GM23338 (cell line): ENCODE measurements around the gene ZNF594.
"Not testable (repeated sequence)": the region's sequence is repeated elsewhere in the genome, so short reads cannot be mapped to it uniquely, and the experiment has no call there.

ENCODE experiments used
- CREB1 ChIP-seq: fragments of 250-450 bp; sonication (Bioruptor Pico); IDR thresholded peaks from 2 replicates; pipeline ENCODE4 v1.5.0; 2020; ENCODE audit warnings: low read depth, mild to moderate bottlenecking, moderate library complexity
- TF ChIP-seq, protein P1 (sequence below), 2 experiments: fragments of 200-600 bp in 1 of 2; sonication (generic) in 1 of 2; conservative IDR thresholded peaks; 2 replicates each; pipeline versions ENCODE4 v1.5.1 to v1.6.1; 2016 to 2017; ENCODE audit warnings: antibody characterized with exemption in 2 of 2, low read depth in 2 of 2, mild to moderate bottlenecking in 2 of 2, moderate library complexity in 1 of 2

DNA sequence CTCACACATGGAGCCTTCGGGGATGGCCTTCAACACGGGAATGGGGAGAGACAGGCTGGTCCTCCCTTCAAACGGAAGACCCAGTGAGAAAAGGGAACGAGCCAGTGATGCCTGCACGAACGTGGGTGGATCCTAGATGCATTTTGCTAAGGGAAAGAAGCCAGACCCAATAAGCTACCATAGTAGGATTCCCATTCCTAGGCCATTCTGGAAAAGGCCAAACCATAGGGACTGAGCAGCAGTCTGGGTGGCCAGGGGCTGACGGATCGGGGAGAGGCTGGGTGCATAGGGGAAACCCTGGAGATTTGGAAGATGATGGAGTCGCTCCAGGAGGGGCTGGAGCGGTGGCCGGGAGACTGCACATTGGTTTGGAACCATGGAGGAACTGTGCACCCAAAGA lies 57.1 kb downstream of the ZNF594 start:
- TF ChIP-seq, protein P1, sequence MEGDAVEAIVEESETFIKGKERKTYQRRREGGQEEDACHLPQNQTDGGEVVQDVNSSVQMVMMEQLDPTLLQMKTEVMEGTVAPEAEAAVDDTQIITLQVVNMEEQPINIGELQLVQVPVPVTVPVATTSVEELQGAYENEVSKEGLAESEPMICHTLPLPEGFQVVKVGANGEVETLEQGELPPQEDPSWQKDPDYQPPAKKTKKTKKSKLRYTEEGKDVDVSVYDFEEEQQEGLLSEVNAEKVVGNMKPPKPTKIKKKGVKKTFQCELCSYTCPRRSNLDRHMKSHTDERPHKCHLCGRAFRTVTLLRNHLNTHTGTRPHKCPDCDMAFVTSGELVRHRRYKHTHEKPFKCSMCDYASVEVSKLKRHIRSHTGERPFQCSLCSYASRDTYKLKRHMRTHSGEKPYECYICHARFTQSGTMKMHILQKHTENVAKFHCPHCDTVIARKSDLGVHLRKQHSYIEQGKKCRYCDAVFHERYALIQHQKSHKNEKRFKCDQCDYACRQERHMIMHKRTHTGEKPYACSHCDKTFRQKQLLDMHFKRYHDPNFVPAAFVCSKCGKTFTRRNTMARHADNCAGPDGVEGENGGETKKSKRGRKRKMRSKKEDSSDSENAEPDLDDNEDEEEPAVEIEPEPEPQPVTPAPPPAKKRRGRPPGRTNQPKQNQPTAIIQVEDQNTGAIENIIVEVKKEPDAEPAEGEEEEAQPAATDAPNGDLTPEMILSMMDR (conservative IDR thresholded peaks at IDR 0.05; ENCODE audit: low read depth in 2 of 2): not testable (repeated sequence)
- not testable (repeated sequence) for TF ChIP-seq CREB1 (CRISPR knock-in tag)
